SK-N-SH treated with all-trans-retinoic acid at 6 μM for 48 hours (cell line): Measurements from ENCODE around the gene PPM1H.

Source experiments
- ARNTL ChIP-seq: fragments of 450-650 bp; formaldehyde crosslinking; IDR thresholded peaks from 2 replicates; pipeline ENCODE4 v1.5.0; 2020; ENCODE audit warnings: low read depth, mild to moderate bottlenecking, moderate library complexity, borderline replicate concordance
- BACH2 ChIP-seq: fragments of 250-450 bp; sonication (Bioruptor Pico); IDR thresholded peaks from 2 replicates; pipeline ENCODE4 v1.9.0; 2021; ENCODE audit warnings: mild to moderate bottlenecking, borderline replicate concordance
- CSDC2 ChIP-seq: fragments of 250-450 bp; sonication (Bioruptor Pico); IDR thresholded peaks from 2 replicates; pipeline ENCODE4 v1.5.0; 2020; ENCODE audit warnings: mild to moderate bottlenecking, moderate library complexity
- CSRNP3 ChIP-seq: fragments of 250-450 bp; sonication (Bioruptor Pico); IDR thresholded peaks from 2 replicates; pipeline ENCODE4 v1.5.1; 2021; ENCODE audit warnings: mild to moderate bottlenecking, moderate library complexity
- ESRRG ChIP-seq: fragments of 250-450 bp; sonication (Bioruptor Pico); IDR thresholded peaks from 2 replicates; pipeline ENCODE4 v1.6.1; 2021; ENCODE audit warnings: mild to moderate bottlenecking
- OSR1 ChIP-seq: fragments of 250-450 bp; sonication (Bioruptor Pico); IDR thresholded peaks from 2 replicates; pipeline ENCODE4 v1.8.0; 2022; ENCODE audit warnings: moderate library complexity, mild to moderate bottlenecking, inconsistent platforms
- PATZ1 ChIP-seq: fragments of 250-450 bp; sonication (Bioruptor Pico); IDR thresholded peaks from 2 replicates; pipeline ENCODE4 v1.8.0; 2020; ENCODE audit warnings: mild to moderate bottlenecking, moderate library complexity, borderline replicate concordance
- POU6F1 ChIP-seq: fragments of 250-450 bp; sonication (Bioruptor Pico); IDR thresholded peaks from 2 replicates; pipeline ENCODE4 v1.8.0; 2021; ENCODE audit warnings: low read depth, mild to moderate bottlenecking, moderate library complexity, borderline replicate concordance
- PPARA ChIP-seq: fragments of 250-450 bp; sonication (Bioruptor Pico); IDR thresholded peaks from 2 replicates; pipeline ENCODE4 v1.5.0; 2020; ENCODE audit warnings: mild to moderate bottlenecking, borderline replicate concordance
- RARB ChIP-seq: fragments of 250-450 bp; sonication (Bioruptor Pico); IDR thresholded peaks from 2 replicates; pipeline ENCODE4 v1.8.0; 2021; ENCODE audit warnings: mild to moderate bottlenecking, moderate library complexity
- ZC3H10 ChIP-seq: fragments of 250-450 bp; sonication (Bioruptor Pico); IDR thresholded peaks from 2 replicates; pipeline ENCODE4 v1.5.1; 2021; ENCODE audit warnings: mild to moderate bottlenecking, moderate library complexity
- ZNF565 ChIP-seq: fragments of 450-650 bp; formaldehyde crosslinking; conservative IDR thresholded peaks from 2 replicates; pipeline ENCODE4 v1.5.0; 2020; ENCODE audit warnings: low read depth, mild to moderate bottlenecking, moderate library complexity
- ZNF8 ChIP-seq: fragments of 450-650 bp; formaldehyde crosslinking; IDR thresholded peaks from 2 replicates; pipeline ENCODE4 v1.5.0; 2020; ENCODE audit warnings: mild to moderate bottlenecking, moderate library complexity
- TF ChIP-seq, protein P1 (sequence below): fragments of 250-450 bp; sonication (Bioruptor Pico); IDR thresholded peaks from 2 replicates; pipeline ENCODE4 v1.5.0; 2020; ENCODE audit warnings: mild to moderate bottlenecking, moderate library complexity

- TF ChIP-seq RARB (no peak), PATZ1 (CRISPR knock-in tag) (no peak), ESRRG (no peak), OSR1 (no peak), BACH2 (no peak), ARNTL (CRISPR knock-in tag) (no peak), ZC3H10 (CRISPR knock-in tag) (no peak), CSRNP3 (CRISPR knock-in tag) (no peak), POU6F1 (no peak), ZNF8 (no peak), CSDC2 (CRISPR knock-in tag) (no peak), ZNF565 (CRISPR knock-in tag) (no peak), PPARA (CRISPR knock-in tag) (no peak)
- TF ChIP-seq, protein P1, sequence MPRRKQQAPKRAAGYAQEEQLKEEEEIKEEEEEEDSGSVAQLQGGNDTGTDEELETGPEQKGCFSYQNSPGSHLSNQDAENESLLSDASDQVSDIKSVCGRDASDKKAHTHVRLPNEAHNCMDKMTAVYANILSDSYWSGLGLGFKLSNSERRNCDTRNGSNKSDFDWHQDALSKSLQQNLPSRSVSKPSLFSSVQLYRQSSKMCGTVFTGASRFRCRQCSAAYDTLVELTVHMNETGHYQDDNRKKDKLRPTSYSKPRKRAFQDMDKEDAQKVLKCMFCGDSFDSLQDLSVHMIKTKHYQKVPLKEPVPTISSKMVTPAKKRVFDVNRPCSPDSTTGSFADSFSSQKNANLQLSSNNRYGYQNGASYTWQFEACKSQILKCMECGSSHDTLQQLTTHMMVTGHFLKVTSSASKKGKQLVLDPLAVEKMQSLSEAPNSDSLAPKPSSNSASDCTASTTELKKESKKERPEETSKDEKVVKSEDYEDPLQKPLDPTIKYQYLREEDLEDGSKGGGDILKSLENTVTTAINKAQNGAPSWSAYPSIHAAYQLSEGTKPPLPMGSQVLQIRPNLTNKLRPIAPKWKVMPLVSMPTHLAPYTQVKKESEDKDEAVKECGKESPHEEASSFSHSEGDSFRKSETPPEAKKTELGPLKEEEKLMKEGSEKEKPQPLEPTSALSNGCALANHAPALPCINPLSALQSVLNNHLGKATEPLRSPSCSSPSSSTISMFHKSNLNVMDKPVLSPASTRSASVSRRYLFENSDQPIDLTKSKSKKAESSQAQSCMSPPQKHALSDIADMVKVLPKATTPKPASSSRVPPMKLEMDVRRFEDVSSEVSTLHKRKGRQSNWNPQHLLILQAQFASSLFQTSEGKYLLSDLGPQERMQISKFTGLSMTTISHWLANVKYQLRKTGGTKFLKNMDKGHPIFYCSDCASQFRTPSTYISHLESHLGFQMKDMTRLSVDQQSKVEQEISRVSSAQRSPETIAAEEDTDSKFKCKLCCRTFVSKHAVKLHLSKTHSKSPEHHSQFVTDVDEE (CRISPR knock-in tag): no peak
Observed at GRCh38 chr12:62903151-62903550, 31.8 kb downstream of the PPM1H start.
